IMR-90 (cell line): Measurements from ENCODE around the gene ATG9A.

Source experiments
- CEBPB ChIP-seq: IDR thresholded peaks from 2 replicates; pipeline ENCODE4 v1.6.1; 2012; ENCODE audit warnings: low read depth, low read length, improper control_type of control experiment
- CHD1 ChIP-seq: IDR thresholded peaks from 2 replicates; pipeline ENCODE4 v1.6.1; 2012; ENCODE audit warnings: low read depth, low read length, improper control_type of control experiment
- CTCF ChIP-seq: conservative IDR thresholded peaks from 2 replicates; pipeline ENCODE4 v1.5.1; 2012; ENCODE audit warnings: mild to moderate bottlenecking, low read depth, low read length, improper control_type of control experiment
- FOS ChIP-seq: fragments of 150-350 bp; IDR thresholded peaks from 2 replicates; pipeline ENCODE4 v1.6.1; 2016; ENCODE audit warnings: low read depth, low read length
- MAFK ChIP-seq: IDR thresholded peaks from 2 replicates; pipeline ENCODE4 v1.6.1; 2012; ENCODE audit warnings: low read depth, low read length, improper control_type of control experiment
- MAZ ChIP-seq: IDR thresholded peaks from 2 replicates; pipeline ENCODE4 v1.6.1; 2012; ENCODE audit warnings: low read depth, mild to moderate bottlenecking, low read length, improper control_type of control experiment, moderate library complexity, borderline replicate concordance
- MXI1 ChIP-seq: IDR thresholded peaks from 2 replicates; pipeline ENCODE4 v1.6.1; 2012; ENCODE audit warnings: low read depth, mild to moderate bottlenecking, low read length, moderate library complexity, borderline replicate concordance
- NFE2L2 ChIP-seq: fragments of 150-350 bp; IDR thresholded peaks from 2 replicates; pipeline ENCODE4 v1.6.1; 2016; ENCODE audit warnings: low read depth, mild to moderate bottlenecking, low read length
- POLR2A ChIP-seq: IDR thresholded peaks from 2 replicates; pipeline ENCODE4 v1.6.1; 2012; ENCODE audit warnings: mild to moderate bottlenecking, low read depth, low read length
- RAD21 ChIP-seq: IDR thresholded peaks from 2 replicates; pipeline ENCODE4 v1.6.1; 2012; ENCODE audit warnings: low read length, improper control_type of control experiment
- RCOR1 ChIP-seq: IDR thresholded peaks from 2 replicates; pipeline ENCODE4 v1.6.1; 2012; ENCODE audit warnings: mild to moderate bottlenecking, low read length, improper control_type of control experiment; ENCODE audit not compliant: insufficient replicate concordance
- RFX5 ChIP-seq: IDR thresholded peaks from 2 replicates; pipeline ENCODE4 v1.8.0; 2012; ENCODE audit warnings: low read depth, mild to moderate bottlenecking, low read length, moderate library complexity

DNA sequence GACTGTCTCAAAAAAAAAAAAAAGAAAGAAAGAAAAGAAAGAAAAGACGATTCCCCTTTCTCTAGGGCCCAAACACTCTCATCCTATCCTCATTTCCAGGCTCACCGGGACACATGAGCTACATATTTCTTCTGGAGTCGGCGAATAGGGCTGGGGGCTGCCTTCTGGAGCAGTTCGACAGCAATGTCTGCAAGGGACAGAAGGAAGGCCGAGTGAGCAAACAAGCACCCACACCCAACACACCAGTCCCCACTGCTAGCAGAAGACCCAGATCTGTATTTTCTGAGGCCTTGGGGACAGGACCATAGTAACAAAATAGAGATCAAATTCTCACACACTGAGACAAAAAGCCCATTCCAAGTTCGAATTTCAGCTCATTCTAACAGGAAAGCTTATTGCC, 54.0 kb downstream of the ATG9A start:
- TF ChIP-seq POLR2A = no peak
- no peak for TF ChIP-seq CTCF
- no peak for TF ChIP-seq RFX5
- no peak for TF ChIP-seq RCOR1
- no peak for TF ChIP-seq RAD21
- no peak for TF ChIP-seq CEBPB
- TF ChIP-seq MXI1 = no peak
- no peak for TF ChIP-seq CHD1
- TF ChIP-seq MAFK = no peak
- no peak for TF ChIP-seq NFE2L2
- no peak for TF ChIP-seq FOS
- no peak for TF ChIP-seq MAZ
